Tibial nerve (tissue), 3 donors: ENCODE results near the gene LAMB1.

Source experiments
- POLR2A ChIP-seq, 2 donors: fragments of 450-650 bp; IDR thresholded peaks; one replicate each; pipeline ENCODE4 v1.6.1; 2017; ENCODE audit warnings: antibody characterized with exemption in 2 of 2, mild to moderate bottlenecking in 2 of 2, moderate library complexity in 2 of 2
- TF ChIP-seq, protein P1 (sequence below), 5 experiments: fragments of 200-600 bp in 3 of 5; fragments of 450-650 bp in 2 of 5; sonication (generic) in 3 of 5; IDR thresholded peaks; one replicate each; pipeline ENCODE4 v1.5.1; 2016 to 2019; ENCODE audit warnings: antibody characterized with exemption in 5 of 5, mild to moderate bottlenecking in 3 of 5, moderate library complexity in 2 of 5

DNA sequence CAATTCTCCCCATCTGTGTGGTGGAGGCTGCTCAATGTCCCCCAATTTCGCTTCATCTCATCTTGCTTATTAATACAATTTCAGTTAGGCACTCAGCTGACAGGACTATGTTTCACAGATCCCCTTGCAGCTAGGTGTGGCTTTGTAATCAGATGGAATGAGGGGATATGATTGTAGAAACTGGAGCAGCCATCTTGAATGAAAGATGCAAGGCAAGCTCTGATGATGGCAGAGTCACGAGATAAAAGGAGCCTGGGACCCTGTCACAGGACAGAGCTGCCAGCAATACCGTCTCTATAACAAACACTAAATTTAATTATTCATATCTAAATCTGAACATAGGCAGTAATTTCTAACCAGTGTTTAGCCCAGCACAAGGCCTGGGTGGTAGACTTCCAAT is 113.0 kb downstream of the LAMB1 start:
- TF ChIP-seq POLR2A (IDR thresholded peaks at IDR 0.05) = no peak
- TF ChIP-seq, protein P1, sequence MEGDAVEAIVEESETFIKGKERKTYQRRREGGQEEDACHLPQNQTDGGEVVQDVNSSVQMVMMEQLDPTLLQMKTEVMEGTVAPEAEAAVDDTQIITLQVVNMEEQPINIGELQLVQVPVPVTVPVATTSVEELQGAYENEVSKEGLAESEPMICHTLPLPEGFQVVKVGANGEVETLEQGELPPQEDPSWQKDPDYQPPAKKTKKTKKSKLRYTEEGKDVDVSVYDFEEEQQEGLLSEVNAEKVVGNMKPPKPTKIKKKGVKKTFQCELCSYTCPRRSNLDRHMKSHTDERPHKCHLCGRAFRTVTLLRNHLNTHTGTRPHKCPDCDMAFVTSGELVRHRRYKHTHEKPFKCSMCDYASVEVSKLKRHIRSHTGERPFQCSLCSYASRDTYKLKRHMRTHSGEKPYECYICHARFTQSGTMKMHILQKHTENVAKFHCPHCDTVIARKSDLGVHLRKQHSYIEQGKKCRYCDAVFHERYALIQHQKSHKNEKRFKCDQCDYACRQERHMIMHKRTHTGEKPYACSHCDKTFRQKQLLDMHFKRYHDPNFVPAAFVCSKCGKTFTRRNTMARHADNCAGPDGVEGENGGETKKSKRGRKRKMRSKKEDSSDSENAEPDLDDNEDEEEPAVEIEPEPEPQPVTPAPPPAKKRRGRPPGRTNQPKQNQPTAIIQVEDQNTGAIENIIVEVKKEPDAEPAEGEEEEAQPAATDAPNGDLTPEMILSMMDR (IDR thresholded peaks at IDR 0.05) = no peak
